Activated naive CD4-positive, alpha-beta T cell (primary cell): Measurements from ENCODE around the gene ELF5.

ENCODE experiments used
- DNase-seq, 4 experiments: peaks; one replicate each; lab custom pipeline; 2025; lab: John Stamatoyannopoulos, UW

ELF5 gene

DNA sequence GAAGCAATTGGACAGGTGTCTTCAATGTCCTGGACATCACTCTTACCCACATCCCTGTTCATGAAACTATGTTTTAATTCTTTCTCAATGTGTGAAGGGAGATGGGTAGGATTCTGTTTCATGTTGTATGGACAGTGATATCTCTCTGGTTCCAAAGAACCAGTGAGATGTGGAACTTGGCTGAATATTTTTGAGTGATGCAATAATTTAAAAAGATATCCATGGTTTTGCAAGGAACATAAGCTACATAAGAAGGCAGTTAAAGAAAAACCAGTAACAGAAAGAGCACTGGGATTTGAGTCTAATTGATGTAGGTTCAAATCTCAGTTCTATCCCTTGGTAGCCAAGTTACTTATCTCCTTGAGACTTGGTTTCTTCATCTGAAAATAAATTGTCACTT lies 7.7 kb upstream of the ELF5 start:
- DNase-seq, result no peak

DNA sequence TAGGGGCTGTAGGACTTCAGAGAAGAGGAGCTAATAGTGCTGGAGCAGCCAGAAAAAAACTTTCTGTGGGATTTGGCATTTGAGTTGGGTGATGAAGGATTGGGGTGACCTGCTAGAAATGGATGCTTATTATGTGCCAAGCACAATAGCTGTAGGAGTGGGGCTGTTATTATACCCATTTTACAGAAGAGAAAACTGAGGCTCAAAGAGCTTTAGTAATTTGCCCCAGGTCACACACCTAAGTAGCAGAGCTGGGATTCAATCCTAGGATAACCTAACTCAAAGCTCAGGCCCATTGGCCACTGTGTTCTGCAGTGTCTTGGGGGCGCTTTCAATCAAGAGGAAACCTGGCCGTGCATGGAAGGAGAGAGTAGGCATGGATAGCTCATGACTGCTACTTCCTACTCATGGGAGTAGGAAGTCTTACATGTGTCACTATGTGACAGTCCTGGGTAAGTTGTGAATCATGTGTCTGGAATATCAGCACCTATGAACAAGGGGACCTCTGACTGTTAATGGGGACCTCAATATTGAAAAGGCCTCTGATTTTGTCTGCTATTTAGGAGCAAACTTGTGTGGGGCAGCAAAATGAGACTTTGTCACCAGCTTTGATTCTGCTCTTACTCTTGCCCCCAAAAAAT lies 6.1 kb upstream of the ELF5 start:
- DNase-seq, result no peak

DNA sequence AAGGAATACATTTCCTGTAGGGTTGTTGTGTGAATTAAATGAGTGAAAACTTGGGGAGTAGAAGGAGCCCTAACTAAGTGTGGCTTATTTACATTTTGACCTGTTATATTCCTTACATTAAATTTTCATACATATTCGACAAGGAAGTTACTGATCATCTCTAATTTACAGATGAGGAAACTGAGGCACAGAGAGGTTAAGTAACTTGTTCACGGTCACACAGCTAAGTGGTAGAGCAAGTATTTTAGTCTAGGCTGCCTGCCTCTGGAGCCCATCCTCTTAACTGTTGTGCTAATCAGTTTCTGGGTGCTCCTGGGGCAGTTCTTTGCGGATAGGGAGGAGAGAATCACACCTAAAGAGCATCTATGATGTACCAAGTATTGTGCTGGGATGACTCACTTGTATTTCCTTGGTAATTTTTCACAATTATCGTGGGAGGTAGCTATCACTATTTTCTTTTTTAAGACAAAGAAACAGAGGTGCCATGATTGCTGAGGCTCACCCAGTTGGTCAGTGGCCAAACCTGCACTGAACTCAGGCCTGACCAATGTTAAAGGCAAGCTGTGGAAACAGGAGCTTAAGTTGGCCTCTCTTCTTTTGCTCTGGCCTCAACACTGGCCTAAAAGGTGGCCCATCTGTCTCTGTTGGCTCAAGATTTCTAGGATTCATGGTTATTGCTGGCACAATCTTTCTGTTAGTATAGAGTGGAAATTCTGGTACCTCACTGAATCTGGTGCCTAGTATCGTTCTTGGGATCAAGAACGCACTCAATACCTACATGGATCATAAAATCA lies 2.9 kb upstream of the ELF5 start:
- no peak for DNase-seq

DNA sequence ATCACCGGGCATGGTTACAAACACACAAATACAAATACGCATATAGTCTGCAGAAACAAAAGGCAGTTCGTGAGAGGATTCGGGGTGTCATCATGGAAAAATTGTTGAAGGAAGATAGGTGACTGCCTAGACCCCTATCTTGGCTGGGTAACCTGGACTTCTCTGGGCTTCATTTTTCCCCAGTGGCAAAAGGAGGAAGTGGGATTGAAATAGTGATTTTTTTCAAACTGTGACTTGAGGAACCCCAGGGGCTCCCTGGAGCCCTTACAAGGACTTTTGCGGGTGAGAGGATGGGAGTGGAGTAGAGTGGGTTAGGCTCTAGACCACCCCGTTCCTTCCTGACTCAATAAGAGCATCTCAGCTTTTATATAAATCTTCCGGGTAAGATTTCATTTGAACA lies 1.0 kb upstream of the ELF5 start:
- DNase-seq, result no peak

DNA sequence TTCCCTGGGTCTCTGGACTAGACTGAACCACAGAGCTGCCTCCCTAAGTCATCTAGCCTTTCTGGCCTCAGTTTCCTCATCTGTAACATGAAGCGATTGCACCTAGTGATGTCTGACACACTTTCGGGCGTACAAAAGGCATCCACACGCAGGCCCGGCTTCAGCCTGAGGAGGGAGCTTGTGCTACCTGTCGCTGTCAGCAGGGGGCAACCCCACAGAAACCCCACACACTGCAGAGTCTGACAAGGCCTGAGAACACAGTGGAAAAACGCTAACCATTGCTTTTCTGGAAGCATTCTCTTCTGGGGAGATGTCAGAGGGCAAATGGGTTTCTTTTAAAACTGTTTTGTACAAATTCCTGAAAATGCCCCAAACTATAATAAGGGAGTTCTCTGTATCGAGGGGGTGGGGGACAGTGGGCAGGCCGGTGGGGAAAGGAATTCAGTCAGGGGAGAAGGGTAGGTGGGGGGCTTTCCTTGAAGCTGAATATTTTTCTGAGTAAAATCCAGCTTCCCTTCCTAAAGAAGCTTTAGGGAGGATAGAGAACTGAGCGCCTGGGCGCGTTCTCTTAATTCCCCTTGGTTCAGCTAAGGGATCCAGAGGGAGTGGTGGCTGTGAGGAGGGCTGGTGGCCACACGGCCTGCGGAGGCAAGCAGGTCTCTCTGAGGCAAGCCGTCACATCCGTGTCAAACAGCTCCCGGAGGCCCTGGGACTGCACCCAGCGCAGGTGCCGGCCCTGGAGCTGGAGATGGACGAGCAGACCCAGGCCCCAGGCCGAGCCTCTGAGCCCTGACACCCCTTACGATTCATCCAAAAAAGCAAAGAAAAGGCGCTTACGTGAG lies 533 bp downstream of the ELF5 start:
- DNase-seq, result peak in 3 of 4 experiments; percentile 4 to 15 (median 12)

DNA sequence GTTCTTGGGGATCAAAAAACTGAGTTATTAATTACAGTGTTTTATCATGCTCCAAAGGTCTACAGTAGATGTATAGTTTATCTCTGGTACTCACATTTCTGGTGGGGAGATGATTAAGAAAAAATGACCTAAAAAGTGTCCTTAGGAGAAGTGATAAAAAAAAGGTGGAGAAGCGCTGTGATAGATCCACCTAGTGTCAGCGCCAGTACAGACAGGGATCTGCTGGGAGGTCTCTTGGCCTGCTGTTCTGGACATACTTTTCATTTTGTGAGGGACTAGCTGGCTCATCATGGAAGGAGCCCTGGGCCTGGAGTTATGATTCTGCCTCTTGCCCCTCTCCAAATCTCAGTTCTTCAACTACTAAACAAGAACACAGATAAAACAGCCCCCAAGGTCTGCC lies 2.9 kb downstream of the ELF5 start:
- no peak for DNase-seq

DNA sequence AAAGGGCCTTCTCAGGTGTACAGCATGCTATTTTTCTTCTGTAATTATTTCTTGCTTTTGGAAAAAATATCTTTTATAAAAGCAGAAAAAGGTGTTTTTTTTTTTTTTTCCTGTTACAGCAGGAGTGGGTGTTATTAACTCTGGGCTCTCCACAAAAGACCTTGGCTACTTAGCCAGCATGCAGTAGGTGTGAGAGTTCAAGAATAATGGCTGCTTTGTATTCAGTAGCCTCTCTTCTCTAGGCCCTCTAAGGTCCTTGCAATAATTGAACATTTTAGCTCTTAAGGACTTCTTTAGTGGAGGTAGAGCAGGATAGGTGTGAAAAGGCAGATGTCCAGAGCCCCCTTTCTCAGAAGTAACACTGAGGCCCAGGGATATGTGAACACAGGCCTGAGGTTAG lies 3.4 kb downstream of the ELF5 start:
- DNase-seq, result no peak

DNA sequence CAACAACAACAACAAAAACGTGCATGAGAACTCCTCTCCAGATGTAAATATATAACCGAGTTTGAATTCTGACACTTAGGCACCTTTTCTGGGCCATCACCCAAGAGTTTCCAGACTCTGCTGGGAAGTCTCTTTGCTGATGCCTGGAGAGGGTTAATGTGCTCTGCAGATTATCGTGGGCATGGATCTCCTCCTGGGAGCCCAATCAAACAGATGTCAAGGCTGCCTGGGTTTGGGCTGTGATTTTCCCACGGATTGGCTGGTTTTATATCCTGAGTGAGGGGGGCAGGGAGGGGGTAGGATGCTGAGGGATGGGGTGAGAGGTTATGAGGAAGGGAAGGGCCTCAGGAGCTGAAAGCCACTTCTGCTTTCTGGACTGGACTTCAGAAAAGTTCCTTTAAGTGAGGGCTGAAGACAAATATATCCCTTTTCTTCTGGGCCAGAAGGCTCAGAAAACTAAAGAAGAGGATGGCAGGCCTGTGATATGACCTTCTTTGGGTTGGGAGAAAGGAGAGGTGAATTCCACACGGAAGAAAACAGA lies 4.2 kb downstream of the ELF5 start:
- DNase-seq, result no peak

DNA sequence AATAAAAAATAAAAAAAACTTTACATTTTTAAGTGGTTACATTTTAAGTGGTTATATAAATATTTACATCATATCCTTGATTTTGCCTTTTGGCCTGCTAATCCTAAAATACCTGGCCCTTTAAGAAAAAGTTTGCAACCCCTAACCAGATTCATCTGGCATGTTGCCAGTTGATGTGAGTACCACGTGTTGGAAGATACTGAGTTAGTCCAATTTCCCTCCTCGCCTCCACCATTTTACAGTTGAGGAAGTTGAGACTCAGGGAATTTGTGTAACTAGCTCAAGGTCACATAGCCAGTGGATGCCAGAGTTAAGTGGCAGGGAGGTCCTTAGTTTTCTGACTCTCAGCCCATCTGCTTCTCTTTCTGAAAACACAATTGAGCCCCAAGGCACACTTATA lies 5.1 kb downstream of the ELF5 start:
- no peak for DNase-seq

DNA sequence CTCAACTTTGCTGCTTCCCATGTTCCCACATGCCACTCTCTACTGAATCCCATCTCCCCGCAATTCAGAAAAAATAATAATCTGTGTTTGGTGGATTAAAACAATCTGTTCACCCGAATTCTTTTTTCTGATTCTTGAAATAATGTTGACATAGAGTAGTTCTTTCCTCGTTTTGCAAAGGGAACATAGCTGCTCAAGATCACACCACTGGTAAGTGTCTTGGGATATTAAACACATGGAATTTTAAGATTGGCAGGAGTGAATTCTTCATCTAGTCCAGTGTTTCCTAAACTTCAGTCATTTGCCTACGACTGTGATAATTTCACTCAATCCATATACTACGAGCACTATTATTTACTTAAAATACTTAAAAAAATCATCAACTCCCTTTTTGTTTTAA lies 6.0 kb downstream of the ELF5 start:
- no peak for DNase-seq

DNA sequence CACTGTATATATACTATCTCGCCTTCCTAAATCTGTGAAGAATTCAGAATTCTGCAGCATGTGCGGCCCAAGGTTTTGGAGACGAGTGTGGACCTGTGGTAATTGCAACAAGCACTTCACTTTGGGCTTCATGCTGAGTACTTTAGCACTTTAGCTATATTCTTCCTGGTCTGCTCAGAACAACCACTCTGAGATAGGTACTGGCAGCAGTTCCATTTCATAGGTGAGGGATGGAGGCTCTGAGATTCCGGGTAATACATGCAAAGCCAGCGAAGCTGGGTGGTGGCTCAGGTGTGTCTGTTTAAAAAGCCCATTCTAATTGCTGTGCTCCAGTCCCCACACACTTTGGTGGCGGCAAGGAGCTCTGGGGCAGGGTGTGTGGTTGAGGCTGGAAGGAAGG lies 6.4 kb downstream of the ELF5 start:
- DNase-seq, result no peak

DNA sequence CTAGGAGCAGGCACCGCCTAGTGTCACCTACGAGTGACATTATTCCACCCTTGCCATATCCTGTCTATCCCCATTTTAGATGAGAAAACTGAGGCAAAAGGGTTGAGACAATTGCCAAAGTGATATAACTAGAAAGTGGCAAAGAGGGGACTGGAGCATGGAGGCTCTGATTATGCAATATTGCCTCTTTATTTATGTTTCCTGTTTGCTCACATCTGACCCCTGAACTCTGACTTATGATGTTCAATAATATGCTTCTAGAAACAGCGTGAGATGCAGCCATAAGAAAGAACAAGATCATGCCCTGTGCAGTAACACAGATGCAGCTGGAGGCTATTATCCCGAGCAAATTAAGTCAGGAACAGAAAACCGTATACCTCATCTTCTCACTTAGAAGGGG lies 7.7 kb downstream of the ELF5 start:
- DNase-seq, result no peak

DNA sequence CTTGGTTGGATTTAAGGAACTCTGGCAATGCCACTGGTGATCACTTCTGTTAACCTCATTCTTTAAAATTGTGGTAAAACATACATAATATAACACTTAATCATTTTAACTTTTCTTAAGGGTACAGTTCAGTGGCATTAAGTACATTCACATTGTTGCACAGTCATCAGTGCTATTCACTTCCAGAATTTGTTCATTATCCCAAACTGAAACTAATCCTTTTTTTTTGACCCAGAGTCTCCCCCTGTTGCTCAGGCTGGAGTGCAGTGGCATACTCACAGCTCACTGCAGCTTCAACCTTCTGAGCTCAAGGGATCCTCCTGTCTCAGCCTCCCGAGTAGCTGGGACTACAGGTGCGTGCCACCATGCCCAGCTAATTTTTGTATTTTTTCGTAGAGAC lies 10.6 kb downstream of the ELF5 start:
- no peak for DNase-seq

DNA sequence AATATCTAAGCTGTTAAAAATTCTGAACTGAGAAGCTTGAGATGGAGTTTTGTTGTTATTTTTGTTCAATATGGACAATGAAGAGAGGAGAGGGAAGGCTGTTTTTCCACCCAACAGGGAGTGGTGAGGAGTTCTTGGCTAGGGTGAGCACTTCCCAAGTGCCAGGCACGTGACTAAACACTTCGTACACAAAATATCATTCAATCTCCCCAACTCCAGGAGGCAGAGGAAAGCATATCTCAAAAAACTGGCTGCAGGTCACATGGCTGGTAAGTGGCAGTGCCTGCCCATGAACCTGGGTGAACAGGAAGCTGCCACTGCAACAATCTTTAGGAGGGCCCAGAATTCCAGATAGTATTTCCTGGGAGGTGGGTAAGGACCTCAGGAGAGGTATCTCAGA lies 11.6 kb downstream of the ELF5 start:
- DNase-seq, result no peak

DNA sequence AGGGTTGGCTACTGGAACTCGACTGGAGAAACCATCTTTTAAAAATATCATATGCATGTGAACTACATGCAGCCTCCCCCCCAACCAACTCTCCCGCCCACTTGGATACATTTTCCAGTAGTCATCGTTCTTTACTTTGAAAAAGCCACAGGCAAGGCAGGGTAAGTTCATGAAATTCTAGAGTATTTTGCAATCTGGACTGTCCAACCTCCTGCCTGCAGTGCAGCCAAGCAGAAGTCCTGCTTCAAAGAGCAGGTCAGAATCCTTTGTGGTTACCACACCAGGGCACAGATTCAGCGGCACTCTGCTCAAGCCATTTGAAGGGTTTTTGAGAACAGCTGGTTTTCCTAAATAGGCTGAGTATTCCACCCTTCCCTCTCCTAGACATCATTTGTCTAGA lies 12.1 kb downstream of the ELF5 start:
- DNase-seq, result no peak

DNA sequence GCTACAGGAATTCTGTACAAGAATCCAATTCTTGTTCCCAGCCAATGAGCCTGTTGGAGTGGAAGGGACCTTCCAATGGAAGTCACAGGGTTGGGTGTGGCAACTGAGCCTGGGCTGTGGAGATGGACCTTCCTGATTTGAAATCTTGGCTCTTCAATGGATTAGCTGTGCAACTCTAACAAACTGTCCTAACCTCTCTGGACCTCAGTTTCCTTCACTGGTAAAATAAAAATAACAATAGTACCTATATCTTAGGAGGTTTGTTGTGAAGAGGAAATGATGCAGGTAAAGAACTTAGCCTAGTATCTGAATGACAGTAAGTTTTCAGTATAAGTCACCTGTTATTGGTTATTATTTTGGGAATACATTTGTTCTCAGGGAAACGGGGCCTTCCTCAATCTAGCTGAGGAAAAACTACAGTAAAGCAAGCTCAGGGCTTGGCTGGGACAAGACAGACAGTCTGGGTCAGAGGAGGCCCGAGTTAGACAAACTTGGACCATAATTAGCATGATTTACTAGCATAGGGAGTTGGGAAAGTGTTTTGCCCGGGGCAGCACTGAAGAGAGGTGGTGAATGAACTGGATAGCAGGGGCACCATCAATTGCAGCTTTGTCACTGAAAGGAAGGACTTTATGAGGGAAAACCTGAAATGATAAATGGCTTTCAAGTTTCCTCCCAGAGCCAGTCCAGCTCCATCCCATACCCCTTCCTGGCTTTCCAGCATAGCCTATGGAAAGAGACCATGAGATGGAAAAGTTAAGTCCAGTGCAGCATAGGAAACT lies 13.7 kb downstream of the ELF5 start:
- DNase-seq, result no peak

DNA sequence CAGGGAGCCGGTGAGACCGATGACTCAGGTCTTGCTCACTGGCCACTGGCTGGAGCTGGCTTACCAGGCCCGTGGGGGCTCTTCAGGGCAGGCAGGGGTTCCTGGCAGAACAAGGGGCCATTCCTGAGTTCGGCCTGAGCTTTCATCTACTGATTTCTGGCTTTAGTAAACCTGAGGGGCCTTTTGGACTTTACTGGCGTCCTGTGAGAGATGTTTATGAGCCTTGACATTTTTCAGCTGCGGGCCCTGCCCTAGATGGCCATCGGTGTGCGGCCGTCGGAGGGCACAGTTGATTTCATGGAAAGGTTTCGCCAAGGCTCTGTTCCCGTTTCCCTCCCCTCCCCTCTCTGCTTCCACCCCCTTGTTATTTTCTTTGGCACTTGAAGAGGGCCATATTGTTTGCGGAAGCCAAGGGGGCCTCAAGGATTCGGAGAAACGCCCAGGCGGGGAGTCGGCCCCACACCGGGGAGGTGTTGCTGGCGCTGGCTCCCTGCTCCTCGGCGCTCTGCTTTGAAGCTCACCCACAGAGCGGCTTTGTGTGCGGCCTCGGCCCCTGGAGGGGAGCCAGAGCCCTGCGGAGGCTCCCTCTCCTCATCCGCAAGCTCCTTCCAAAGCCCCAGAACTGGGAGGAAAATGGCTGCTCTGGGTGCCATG lies 17.7 kb downstream of the ELF5 start:
- DNase-seq, result no peak

DNA sequence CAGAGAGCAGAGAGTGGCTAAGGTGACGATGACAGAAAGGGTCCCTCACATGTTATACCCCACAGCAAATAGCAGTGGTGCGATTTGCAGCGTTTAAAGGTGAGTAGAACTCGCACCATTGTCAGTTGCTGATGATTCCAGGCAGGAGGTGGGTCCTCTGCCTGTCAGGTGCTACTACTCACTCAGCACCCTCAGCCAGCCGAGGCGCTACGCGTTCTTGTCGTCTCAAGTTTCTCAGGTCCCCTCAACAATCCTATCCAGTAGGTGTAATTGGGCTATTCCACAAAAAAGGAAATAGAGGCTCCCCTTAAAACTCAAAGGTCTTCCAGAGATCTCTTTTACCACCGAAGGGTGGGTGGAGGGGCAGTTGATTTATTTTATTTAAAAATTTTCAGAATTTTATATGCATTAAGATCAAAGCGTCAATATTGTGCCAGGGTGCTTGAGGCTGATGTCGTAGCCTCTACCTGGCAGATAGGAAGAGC lies 18.3 kb downstream of the ELF5 start:
- DNase-seq, result no peak

DNA sequence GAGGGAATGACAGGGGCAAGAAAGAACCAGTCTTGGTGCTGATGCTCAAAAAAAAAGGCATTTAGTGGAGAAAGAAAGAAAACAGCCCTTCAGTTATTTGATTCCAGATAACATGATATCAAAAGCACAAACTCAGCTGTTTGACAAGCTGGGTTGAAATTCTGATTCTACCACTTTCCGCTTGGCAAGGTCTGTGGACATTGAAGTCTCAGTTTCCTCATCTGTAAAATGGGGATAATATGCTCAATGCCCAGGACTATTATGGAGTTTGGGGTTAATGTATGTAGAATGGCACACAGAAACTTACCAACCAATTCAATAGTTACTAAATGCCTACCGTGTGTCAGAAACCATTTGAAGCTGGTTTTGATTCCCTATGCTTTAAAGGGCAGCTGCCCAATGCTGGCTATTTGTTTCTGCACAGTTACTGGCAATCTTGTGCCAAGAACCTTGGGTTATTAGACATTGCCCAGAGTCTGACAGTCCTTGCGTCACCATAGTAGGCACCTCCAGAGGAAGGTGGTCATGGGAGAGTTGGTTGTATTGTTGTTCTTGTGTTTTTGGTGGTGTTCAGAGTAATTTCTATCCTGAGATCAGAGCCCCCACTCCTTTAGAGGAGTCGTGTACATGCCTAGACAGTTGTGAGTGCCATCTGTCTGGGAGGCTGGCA lies 19.5 kb downstream of the ELF5 start:
- no peak for DNase-seq

DNA sequence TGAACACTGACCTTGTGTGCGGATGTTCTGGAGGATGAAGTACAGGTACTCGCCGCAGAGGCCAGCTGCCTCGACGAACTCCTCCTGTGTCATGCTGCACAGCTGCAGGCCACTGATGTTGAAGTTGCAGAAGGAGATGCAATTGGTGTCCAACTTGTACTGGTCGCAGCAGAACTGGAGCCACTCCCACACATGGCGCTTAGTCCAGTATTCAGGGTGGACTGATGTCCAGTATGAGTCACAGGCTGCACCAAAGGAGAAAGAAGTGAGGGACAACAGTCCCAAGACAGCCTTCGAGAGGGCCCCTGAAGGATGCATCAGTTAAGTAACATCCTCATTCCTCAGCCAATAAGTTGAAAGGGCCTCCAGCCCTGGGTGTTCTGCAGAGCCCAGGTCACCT lies 20.1 kb downstream of the ELF5 start:
- DNase-seq, result no peak
